Tibial artery (tissue), 4 donors: ENCODE data around the gene XPOT.

Experiments
- DNase-seq, 2 donors: peaks; one replicate each; pipeline ENCODE4 v3.0.0-alpha.2; 2019
- H3K27ac ChIP-seq, 2 donors: fragments of 200-600 bp; sonication (generic) in 1 of 2; 1 replicate in 1 of 2; 2 replicates in 1 of 2; pipeline ENCODE4 v1.5.1; 2018 to 2019; ENCODE audit warnings: mild to moderate bottlenecking in 1 of 2
- H3K27me3 ChIP-seq, 2 donors: fragments of 200-600 bp; sonication (generic) in 1 of 2; one replicate each; pipeline versions ENCODE4 v1.5.1 to v1.6.0; 2016 to 2019
- H3K36me3 ChIP-seq, 3 donors: fragments of 200-600 bp; sonication (generic) in 2 of 3; one replicate each; pipeline ENCODE4 v1.5.1; 2016 to 2019; ENCODE audit warnings: mild to moderate bottlenecking in 2 of 3
- H3K4me1 ChIP-seq, 4 donors: fragments of 200-600 bp; sonication (generic) in 2 of 4; 1 replicate in 3 of 4; 2 replicates in 1 of 4; pipeline ENCODE4 v1.5.1; 2016 to 2019
- H3K4me3 ChIP-seq, 2 donors: fragments of 200-600 bp; sonication (generic) in 1 of 2; 1 replicate in 1 of 2; 2 replicates in 1 of 2; pipeline ENCODE4 v1.5.1; 2018 to 2019; ENCODE audit warnings: mild to moderate bottlenecking in 2 of 2
- H3K9me3 ChIP-seq, 3 donors: fragments of 200-600 bp; sonication (generic) in 1 of 3; one replicate each; pipeline ENCODE4 v1.5.1; 2016 to 2019
- CTCF ChIP-seq, 2 experiments: fragments of 200-600 bp in 1 of 2; fragments of 450-650 bp in 1 of 2; IDR thresholded peaks; one replicate each; pipeline ENCODE4 v1.5.1; 2017 to 2019; ENCODE audit warnings: antibody characterized with exemption in 2 of 2, mild to moderate bottlenecking in 1 of 2, moderate library complexity in 1 of 2
- intact Hi-C: fragments of 100-400 bp; cut with DNase I; formaldehyde crosslinking; loops from one replicate; pipeline ENCODE4 v1.15.0; 2023; ENCODE audit warnings: low total_unique reads

Gene XPOT

GRCh38 chr12:64428956-64429355 is 24.8 kb downstream of the XPOT start:
- TF ChIP-seq CTCF (IDR thresholded peaks at IDR 0.05): no peak
- H3K36me3 ChIP-seq: peaks cover 89 to 97% (median 97%) of the 10 kb centered on the region in 3 donors

DNA sequence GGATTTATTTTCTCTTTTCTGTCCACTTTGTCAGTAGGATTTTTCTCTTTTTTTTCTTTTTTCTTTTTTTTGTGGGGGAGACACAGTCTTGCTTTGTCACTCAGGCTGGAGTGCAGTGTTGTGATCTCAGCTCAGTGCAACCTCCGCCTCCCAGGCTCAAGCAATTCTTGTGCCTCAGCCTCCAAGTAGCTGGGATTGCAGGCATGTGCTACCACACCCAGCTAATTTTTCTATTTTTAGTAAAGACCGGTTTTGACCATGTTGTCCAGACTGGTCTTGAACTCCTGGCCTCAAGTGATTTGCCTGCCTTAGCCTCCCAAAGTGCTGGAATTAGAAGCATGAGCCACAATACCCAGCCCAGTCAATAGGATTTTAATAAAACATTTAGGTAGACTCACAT is 26.7 kb downstream of the XPOT start:
- intact Hi-C loops: no loop called here
- H3K4me1 ChIP-seq: no peaks in the 10 kb centered on the region
- H3K36me3 ChIP-seq: peaks cover 89 to 97% (median 96%) of the 10 kb centered on the region in 3 donors
- no peak overlapping the region for H3K27ac ChIP-seq
- H3K9me3 ChIP-seq: no peaks in the 10 kb centered on the region
- no peak for TF ChIP-seq CTCF (IDR thresholded peaks at IDR 0.05)
- DNase-seq: no peak
- H3K4me3 ChIP-seq: no peak overlapping the region
- no peaks in the 10 kb centered on the region for H3K27me3 ChIP-seq

More at GRCh38 chr12:64428956-64429355, 24.8 kb downstream of the XPOT start:
- H3K4me1 ChIP-seq: no peaks in the 10 kb centered on the region
- H3K27me3 ChIP-seq: no peaks in the 10 kb centered on the region
- DNase-seq: no peak
- no peak overlapping the region for H3K4me3 ChIP-seq
- intact Hi-C loops: no loop called here
- no peaks in the 10 kb centered on the region for H3K9me3 ChIP-seq
- no peak overlapping the region for H3K27ac ChIP-seq

DNA sequence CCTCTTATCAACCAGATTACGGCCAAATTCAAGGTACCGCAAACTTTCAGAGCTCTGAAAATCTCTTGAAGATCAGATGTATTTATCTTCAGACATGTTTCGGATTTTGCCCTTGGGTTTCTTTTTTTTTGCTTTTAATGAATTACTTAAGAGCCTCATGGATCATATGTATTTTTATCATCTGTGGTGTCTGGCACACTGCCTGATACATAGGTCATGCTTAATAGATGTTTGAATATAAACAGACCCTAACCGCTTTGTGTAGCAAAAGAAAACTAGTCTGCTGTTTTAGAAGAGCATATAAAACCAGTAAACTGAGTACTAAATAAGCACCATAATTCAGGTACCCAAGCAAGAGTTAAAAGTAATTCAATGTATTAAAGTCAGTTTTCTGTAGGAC is 27.6 kb downstream of the XPOT start:
- intact Hi-C loops: no loop called here

DNA sequence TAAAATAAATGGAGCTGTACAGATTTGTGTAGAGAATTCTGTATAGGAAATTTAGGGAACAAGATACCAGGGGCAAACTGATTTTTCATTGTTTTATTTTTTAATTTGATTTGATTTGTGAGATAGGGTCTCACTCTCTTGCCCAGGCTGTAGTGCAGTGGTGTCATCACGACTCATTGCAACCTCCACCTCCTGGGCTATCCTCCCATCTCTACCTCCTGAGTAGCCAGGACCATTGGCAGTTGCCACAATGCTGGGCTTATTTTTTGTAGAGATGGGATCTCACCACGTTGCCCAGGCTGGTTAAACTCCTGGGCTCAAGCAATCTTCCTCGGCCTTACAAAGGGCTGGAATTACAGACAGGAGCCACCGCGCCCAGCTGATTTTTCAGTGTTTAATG is 29.7 kb downstream of the XPOT start:
- no peak for TF ChIP-seq CTCF (IDR thresholded peaks at IDR 0.05)
- Histone ChIP-seq H3K36me3 (peaks cover 95 to 98% (median 95%) of the 10 kb centered on the region in 3 donors), H3K27me3 (no peaks in the 10 kb centered on the region), H3K4me1 (no peaks in the 10 kb centered on the region), H3K9me3 (no peaks in the 10 kb centered on the region), H3K4me3 (no peak overlapping the region), H3K27ac (no peak overlapping the region)
- intact Hi-C loops: no loop called here
- no peak for DNase-seq

More for the DNA sequence above, 27.6 kb downstream of the XPOT start:
- Histone ChIP-seq H3K27me3 (no peaks in the 10 kb centered on the region), H3K27ac (no peak overlapping the region), H3K9me3 (no peaks in the 10 kb centered on the region), H3K36me3 (peaks cover 96 to 98% (median 96%) of the 10 kb centered on the region in 3 donors), H3K4me1 (no peaks in the 10 kb centered on the region), H3K4me3 (no peak overlapping the region)
- no peak for DNase-seq
- TF ChIP-seq CTCF (IDR thresholded peaks at IDR 0.05): no peak

DNA sequence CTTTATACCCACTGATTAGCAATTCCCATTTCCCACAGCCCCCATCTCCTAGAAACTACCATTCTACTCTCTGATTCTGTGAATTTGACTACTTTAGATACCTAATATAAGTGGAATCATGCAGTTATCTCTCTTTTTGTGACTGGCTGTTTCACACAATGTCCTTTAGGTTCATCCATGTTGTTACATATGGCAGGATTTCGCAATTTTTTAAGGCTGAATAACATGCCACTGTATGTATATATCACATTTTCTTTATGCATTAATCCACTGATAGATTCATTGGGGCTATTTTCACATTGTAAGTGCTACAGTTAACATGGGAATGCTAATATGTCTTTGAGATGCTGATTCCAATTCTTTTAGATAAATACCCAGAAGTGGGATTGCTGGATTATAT is 35.9 kb downstream of the XPOT start:
- no peaks in the 10 kb centered on the region for H3K9me3 ChIP-seq
- TF ChIP-seq CTCF (IDR thresholded peaks at IDR 0.05): no peak
- H3K36me3 ChIP-seq: peaks cover 59 to 81% (median 70%) of the 10 kb centered on the region in 3 donors
- no peak overlapping the region for H3K27ac ChIP-seq
- H3K27me3 ChIP-seq: no peaks in the 10 kb centered on the region
- intact Hi-C loops: no loop called here
- H3K4me3 ChIP-seq: no peak overlapping the region
- no peak for DNase-seq
- no peaks in the 10 kb centered on the region for H3K4me1 ChIP-seq

DNA sequence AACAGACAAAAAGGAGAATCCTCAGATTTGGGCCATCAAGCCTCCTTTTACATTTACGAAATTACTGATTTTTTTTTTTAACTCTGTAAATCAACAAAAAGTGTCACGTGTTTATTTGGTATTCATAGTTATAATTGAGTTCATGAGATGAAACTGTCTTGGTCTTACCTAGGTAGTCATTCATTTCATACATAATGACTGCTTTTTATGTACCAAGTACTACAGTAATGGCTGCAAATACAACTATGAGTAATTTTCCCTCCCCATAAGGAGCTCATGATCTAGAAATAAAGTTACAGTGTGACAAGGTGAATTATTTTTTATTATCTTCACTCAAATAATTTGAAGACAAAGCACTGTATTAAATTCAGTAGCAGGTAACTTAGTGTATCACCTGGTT is 41.3 kb downstream of the XPOT start:
- H3K9me3 ChIP-seq: no peaks in the 10 kb centered on the region
- H3K4me3 ChIP-seq: no peak overlapping the region
- intact Hi-C loops: no loop called here
- TF ChIP-seq CTCF (IDR thresholded peaks at IDR 0.05): no peak
- no peak overlapping the region for H3K27ac ChIP-seq
- H3K27me3 ChIP-seq: no peaks in the 10 kb centered on the region
- H3K4me1 ChIP-seq: no peaks in the 10 kb centered on the region
- H3K36me3 ChIP-seq: peaks cover 26 to 56% (median 32%) of the 10 kb centered on the region in 3 donors
- DNase-seq: no peak
